ENCODE results near the gene TERT. TPM values are rescaled to one million over a fixed set of nuclear protein-coding genes. Genes with fewer than 3 reads are reported as not detected.
"Not testable (repeated sequence)": the region's sequence is repeated elsewhere in the genome, so short reads cannot be mapped to it uniquely, and the experiment has no call there.

TERT gene
- 10 to 100 TPM in 2 of 3 donors, 1 to 10 TPM in 1; 9.5 to 16.7 (median 10.5) TPM for total RNA-seq

- Mint-ChIP-seq H3K36me3 (ENCODE audit: insufficient read depth) (no peaks in the 10 kb centered on the region), H3K27me3 (ENCODE audit: low read depth) (peaks cover 2% of the 10 kb centered on the region)
These were observed at the start of gene TERT for GRCh38 chr5:1294835-1295649. Gene TERT (minus strand): TSS chr5:1295068. CDS start chr5:1294989, 79 bp downstream.

DNA sequence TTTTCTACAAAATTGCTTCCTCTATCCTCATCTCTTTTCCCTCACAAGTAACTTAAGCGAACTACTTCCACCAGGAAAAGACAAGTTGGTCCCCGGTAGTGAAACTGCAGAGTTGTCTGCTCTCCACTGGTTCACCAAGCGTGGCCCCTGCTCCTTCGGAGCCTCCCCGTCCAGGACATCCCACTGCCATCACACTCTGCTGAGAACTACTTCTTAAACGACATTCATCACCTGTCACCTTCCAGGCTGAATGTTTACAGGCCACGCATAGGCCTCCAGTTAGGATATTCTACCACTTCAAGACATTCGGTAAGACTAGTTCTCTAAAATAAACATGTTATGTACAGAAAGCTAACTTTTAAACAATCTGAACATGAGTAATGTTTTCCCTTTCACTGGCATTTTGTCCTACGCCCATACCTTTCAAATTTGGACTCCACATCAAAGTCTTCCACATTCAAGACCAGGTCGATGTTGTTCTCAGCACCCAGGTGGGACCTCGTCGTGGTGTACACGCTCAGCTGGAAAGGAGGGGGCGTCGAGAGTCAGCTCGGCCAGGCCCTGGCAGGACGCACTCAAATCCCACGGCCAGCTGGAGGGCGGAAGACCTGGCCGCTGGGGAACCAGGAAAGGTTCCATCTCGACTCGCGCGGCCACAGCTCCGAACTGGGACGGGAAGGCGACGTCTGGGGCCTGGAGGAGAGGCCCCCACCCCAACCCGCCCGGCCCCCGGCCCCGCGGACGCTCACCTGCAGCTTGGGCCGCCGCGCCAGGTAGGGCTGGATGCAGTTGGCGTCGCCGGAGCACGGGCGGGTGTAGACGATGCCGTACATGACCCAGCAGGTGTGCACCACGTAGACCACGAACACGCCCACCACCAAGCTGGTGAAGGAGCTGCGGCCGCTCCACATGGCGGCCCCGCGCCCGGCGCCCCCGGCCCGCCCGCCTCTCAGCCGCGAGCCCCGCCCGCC lies 49.3 kb upstream of the TERT start:
- Mint-ChIP-seq H3K4me1 (ENCODE audit: low read depth) (peaks cover 32% of the 10 kb centered on the region), H3K36me3 (ENCODE audit: insufficient read depth) (peaks cover 23% of the 10 kb centered on the region), H3K4me3 (peak overlapping the region; percentile 90), H3K9me3 (no peaks in the 10 kb centered on the region), H3K27me3 (ENCODE audit: low read depth) (no peaks in the 10 kb centered on the region)
- ATAC-seq (peak; percentile 35 to 42), DNase-seq (no peak)

More at GRCh38 chr5:1294835-1295649, at the start of gene TERT:
- DNase-seq, result peak; percentile 85
- Mint-ChIP-seq H3K9me3 (no peaks in the 10 kb centered on the region), H3K4me3 (peak within 1 kb of the TSS; percentile 67), H3K4me1 (ENCODE audit: low read depth) (peaks cover 9% of the 10 kb centered on the region)
- peak; percentile 85 to 88 for ATAC-seq

DNA sequence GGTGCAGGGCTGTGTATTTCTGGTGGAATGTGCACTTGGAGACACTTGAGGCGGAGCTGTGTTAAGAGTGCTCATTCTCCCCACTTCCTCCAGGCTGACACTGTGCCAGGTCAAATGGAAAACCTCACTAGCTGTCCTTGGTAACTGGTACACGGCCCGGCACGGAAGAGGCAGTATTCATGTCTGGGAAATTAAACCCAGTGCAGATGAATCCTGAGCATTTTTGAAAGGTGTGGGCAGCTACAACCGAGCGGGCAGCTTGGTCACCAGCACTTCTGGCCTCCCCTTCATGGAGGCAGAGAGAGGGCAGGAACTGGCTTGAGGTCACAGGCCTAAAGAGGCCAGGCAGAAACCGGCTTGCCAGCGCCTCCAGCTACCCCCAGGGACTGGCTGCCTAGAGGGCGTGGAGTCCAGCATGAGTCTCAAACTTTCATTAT lies 48.5 kb upstream of the TERT start:
- Mint-ChIP-seq H3K4me1 (ENCODE audit: low read depth) (peaks cover 32% of the 10 kb centered on the region), H3K4me3 (peak overlapping the region; percentile 90), H3K36me3 (ENCODE audit: insufficient read depth) (peaks cover 23% of the 10 kb centered on the region), H3K27me3 (ENCODE audit: low read depth) (no peaks in the 10 kb centered on the region), H3K9me3 (no peaks in the 10 kb centered on the region)
- ATAC-seq (no peak), DNase-seq (no peak)

- ATAC-seq; H3K27me3 Mint-ChIP-seq (ENCODE audit: low read depth); DNase-seq; H3K9me3 Mint-ChIP-seq: not testable (repeated sequence)
- H3K4me1 Mint-ChIP-seq (ENCODE audit: low read depth), result peaks cover 32% of the 10 kb centered on the region
- H3K4me3 Mint-ChIP-seq, result peak overlapping the region; percentile 90
- H3K36me3 Mint-ChIP-seq (ENCODE audit: insufficient read depth), result peaks cover 28% of the 10 kb centered on the region
These were observed 47.8 kb upstream of the TERT start for GRCh38 chr5:1342711-1343110.

- Mint-ChIP-seq H3K36me3 (ENCODE audit: insufficient read depth) (peaks cover 28% of the 10 kb centered on the region), H3K4me3 (no peak overlapping the region), H3K9me3 (no peaks in the 10 kb centered on the region), H3K27me3 (ENCODE audit: low read depth) (no peaks in the 10 kb centered on the region), H3K4me1 (ENCODE audit: low read depth) (peaks cover 32% of the 10 kb centered on the region)
- ATAC-seq, result no peak
- no peak for DNase-seq
These were observed 47.4 kb upstream of the TERT start for GRCh38 chr5:1342268-1342667.

DNA sequence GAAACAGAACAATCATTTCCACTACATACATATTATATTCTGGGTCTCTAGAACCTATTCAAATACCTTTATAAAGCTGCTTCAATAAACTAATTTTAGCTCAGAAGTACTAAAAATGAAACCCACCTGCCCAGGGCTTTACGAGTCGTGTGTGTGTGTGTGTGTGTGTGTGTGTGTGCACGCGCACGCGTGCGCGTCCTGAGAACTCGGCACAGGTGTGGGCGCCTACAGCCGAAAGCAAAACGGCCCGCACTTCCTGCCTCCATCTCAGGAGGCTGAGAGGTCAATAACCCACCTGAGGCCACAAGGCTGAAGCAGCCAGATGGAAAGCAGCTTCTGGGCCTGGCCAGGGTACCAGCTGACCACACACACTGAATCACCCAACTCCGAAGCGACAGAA lies 47.0 kb upstream of the TERT start:
- Mint-ChIP-seq H3K4me1 (ENCODE audit: low read depth) (peaks cover 32% of the 10 kb centered on the region), H3K27me3 (ENCODE audit: low read depth) (no peaks in the 10 kb centered on the region), H3K9me3 (no peaks in the 10 kb centered on the region), H3K4me3 (no peak overlapping the region), H3K36me3 (ENCODE audit: insufficient read depth) (peaks cover 31% of the 10 kb centered on the region)
- DNase-seq (no peak), ATAC-seq (no peak)

- H3K9me3 Mint-ChIP-seq; DNase-seq; H3K4me3 Mint-ChIP-seq; H3K27me3 Mint-ChIP-seq (ENCODE audit: low read depth); ATAC-seq: not testable (repeated sequence)
- Mint-ChIP-seq H3K36me3 (ENCODE audit: insufficient read depth) (peaks cover 37% of the 10 kb centered on the region), H3K4me1 (ENCODE audit: low read depth) (peaks cover 27% of the 10 kb centered on the region)
These were observed 44.9 kb upstream of the TERT start for GRCh38 chr5:1339818-1340210.

DNA sequence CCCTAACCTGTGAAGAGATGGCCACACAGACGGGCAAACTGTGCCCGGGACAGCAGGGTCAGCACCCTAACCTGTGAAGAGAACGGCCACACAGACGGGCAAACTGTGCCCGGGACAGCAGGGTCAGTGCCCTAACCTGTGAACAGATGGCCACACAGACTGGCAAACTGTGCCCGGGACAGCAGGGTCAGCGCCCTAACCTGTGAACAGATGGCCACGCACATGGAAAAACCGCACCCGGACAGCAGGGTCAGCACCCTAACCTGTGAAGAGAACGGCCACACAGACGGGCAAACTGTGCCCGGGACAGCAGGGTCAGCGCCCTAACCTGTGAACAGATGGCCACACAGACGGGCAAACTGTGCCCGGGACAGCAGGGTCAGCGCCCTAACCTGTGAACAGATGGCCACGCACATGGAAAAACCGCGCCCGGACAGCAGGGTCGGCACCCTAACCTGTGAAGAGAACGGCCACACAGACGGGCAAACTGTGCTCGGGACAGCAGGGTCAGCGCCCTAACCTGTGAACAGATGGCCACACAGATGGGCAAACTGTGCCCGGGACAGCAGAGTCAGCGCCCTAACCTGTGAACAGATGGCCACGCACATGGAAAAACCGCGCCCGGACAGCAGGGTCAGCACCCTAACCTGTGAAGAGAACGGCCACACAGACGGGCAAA lies 44.4 kb upstream of the TERT start:
- peaks cover 42% of the 10 kb centered on the region for H3K36me3 Mint-ChIP-seq (ENCODE audit: insufficient read depth)
- peaks cover 27% of the 10 kb centered on the region for H3K4me1 Mint-ChIP-seq (ENCODE audit: low read depth)
- not testable (repeated sequence) for H3K27me3 Mint-ChIP-seq (ENCODE audit: low read depth); H3K4me3 Mint-ChIP-seq; ATAC-seq; DNase-seq; H3K9me3 Mint-ChIP-seq

DNA sequence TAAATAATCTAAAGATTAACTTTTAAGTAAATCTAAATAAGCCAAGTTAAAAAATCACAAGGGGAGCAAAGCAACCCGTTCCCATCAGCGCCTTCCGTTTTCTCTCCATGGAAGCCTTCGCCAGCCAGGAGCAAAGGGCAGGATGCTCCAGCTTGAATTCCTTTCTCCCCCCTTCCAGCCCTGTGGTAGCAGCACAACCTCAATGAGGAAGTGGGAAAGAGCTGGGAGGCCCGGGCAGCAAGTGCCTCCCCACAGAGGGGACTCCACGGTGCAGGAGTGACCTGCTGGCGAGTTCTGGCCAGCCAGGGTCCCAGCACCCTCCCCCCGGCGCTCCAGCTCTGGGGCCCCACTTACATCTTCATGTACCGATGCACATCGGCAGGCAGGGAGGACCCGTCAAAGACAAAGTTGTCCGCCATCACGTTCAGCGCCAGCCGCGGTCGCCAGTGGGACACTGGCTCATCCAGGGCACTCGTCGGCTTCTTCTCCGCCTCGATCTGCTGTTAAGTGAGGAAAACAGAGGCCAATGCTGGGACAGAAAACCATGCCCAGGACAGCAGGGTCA lies 43.7 kb upstream of the TERT start:
- Mint-ChIP-seq H3K4me1 (ENCODE audit: low read depth) (peaks cover 22% of the 10 kb centered on the region), H3K4me3 (no peak overlapping the region), H3K9me3 (no peaks in the 10 kb centered on the region), H3K27me3 (ENCODE audit: low read depth) (no peaks in the 10 kb centered on the region), H3K36me3 (ENCODE audit: insufficient read depth) (peaks cover 36% of the 10 kb centered on the region)
- ATAC-seq, result no peak
- no peak for DNase-seq

- Mint-ChIP-seq H3K4me3 (no peak overlapping the region), H3K4me1 (ENCODE audit: low read depth) (peaks cover 18% of the 10 kb centered on the region)
- ATAC-seq, result no peak
These were observed 43.3 kb upstream of the TERT start for GRCh38 chr5:1338196-1338490.

GRCh38 chr5:1337489-1338195 lies 42.8 kb upstream of the TERT start:
- Mint-ChIP-seq H3K4me1 (ENCODE audit: low read depth) (peaks cover 16% of the 10 kb centered on the region), H3K27me3 (ENCODE audit: low read depth) (no peaks in the 10 kb centered on the region), H3K9me3 (no peaks in the 10 kb centered on the region), H3K4me3 (no peak overlapping the region), H3K36me3 (ENCODE audit: insufficient read depth) (peaks cover 33% of the 10 kb centered on the region)
- ATAC-seq, result no peak
- no peak for DNase-seq

More at GRCh38 chr5:1338196-1338490, 43.3 kb upstream of the TERT start:
- Mint-ChIP-seq H3K36me3 (ENCODE audit: insufficient read depth) (peaks cover 35% of the 10 kb centered on the region), H3K9me3 (no peaks in the 10 kb centered on the region), H3K27me3 (ENCODE audit: low read depth) (no peaks in the 10 kb centered on the region)
- no peak for DNase-seq

DNA sequence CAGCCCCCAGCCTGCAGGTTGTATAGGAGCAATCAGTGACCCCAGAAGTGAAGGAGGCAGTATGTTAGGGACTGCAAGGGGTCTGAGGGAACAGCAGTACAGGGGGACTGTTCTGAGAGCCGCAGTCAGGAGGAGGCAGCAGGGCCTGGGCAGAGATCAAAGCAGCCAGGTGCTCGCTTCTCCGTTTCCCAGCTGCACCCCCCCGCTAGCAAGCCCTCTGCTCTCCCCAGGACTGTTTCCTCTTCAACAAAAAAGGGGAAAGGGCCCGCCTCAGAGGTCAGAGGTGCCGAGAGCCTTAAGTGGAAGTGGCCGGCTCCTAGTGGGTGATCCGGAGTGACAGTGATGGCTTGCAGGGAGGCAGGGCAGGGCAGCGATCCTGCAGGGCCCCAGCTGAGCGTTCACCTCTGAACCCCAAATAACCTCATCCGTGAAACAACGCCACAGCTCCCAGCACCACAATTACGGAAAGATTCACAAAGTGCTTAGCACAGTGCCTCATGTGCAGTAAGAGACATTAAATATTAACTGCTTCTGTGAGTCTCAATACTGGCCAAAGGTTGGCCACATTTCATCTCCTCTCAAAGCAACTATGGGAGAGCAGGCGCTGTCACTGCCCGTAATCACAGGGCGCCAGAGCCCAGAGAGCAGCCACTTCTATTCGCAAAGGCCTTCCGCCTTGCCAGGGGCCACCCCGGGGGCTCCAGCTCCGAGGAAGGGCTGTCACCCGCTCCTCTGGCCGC lies 42.1 kb upstream of the TERT start:
- no peak for DNase-seq
- H3K9me3 Mint-ChIP-seq, result no peaks in the 10 kb centered on the region
- no peaks in the 10 kb centered on the region for H3K27me3 Mint-ChIP-seq (ENCODE audit: low read depth)

DNA sequence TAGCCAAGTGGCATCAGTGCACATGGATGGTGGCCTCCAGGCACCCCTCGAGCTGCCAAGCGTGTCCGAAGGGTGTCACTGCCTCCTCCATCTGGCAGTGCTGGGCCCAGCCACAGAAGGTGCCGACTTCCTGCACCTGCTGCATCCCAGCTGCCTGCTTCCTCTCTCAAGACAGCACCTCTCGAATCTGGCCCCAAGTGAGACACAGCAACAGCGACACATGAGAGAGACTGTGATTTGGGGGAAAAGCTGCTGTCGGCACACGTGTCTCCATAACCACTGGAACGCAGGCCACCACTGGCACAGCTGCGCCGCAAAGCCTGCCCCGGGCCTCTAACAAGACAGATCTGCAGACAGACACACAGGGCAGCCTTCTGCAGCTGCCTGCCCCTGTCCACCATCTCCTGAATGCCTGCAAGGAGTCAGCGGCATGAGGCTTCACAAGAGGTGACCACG lies 41.3 kb upstream of the TERT start:
- no peaks in the 10 kb centered on the region for H3K9me3 Mint-ChIP-seq
- peaks cover 8% of the 10 kb centered on the region for H3K4me1 Mint-ChIP-seq (ENCODE audit: low read depth)
- no peaks in the 10 kb centered on the region for H3K27me3 Mint-ChIP-seq (ENCODE audit: low read depth)
- no peak for DNase-seq
- no peak for ATAC-seq
- H3K36me3 Mint-ChIP-seq (ENCODE audit: insufficient read depth), result peaks cover 30% of the 10 kb centered on the region
- H3K4me3 Mint-ChIP-seq, result no peak overlapping the region

More for the DNA sequence above, 42.1 kb upstream of the TERT start:
- H3K4me3 Mint-ChIP-seq, result no peak overlapping the region
- peaks cover 34% of the 10 kb centered on the region for H3K36me3 Mint-ChIP-seq (ENCODE audit: insufficient read depth)
- H3K4me1 Mint-ChIP-seq (ENCODE audit: low read depth), result peaks cover 14% of the 10 kb centered on the region
- no peak for ATAC-seq
